H9 (cell line): ENCODE data around the gene IGF1. TPM values are rescaled to one million over a fixed set of nuclear protein-coding genes. Genes with fewer than 3 reads are reported as not detected.

Experiments
- DNase-seq: peaks from one replicate; pipeline ENCODE4 v3.0.0-alpha.2; 2017
- H2AFZ ChIP-seq: one replicate; pipeline ENCODE4 v1.6.1; 2013; ENCODE audit warnings: mild to moderate bottlenecking, low read length, control low read depth, moderate library complexity
- H2AK5ac ChIP-seq: 2 replicates; pipeline ENCODE4 v1.6.1; 2013; ENCODE audit warnings: low read length, control low read depth, mixed read lengths; ENCODE audit not compliant: insufficient read length
- H2BK120ac ChIP-seq: one replicate; pipeline ENCODE4 v1.6.1; 2013; ENCODE audit warnings: low read depth, mild to moderate bottlenecking, low read length, control low read depth, inconsistent platforms; ENCODE audit not compliant: poor library complexity, severe bottlenecking
- H2BK12ac ChIP-seq: 2 replicates; pipeline ENCODE4 v1.6.1; 2013; ENCODE audit warnings: low read length, control low read depth, mixed read lengths, low read depth; ENCODE audit not compliant: insufficient read length
- H2BK15ac ChIP-seq: 2 replicates; pipeline ENCODE4 v1.6.1; 2013; ENCODE audit warnings: low read depth, low read length, control low read depth
- H2BK20ac ChIP-seq: one replicate; pipeline ENCODE4 v1.6.1; 2013; ENCODE audit warnings: low read depth, mild to moderate bottlenecking, low read length, control low read depth, inconsistent platforms; ENCODE audit not compliant: poor library complexity, severe bottlenecking
- H2BK5ac ChIP-seq: 2 replicates; pipeline ENCODE4 v1.6.1; 2013; ENCODE audit warnings: low read length, control low read depth, mixed read lengths; ENCODE audit not compliant: insufficient read length
- H3K14ac ChIP-seq: 2 replicates; pipeline ENCODE4 v1.6.1; 2013; ENCODE audit warnings: low read length, control low read depth; ENCODE audit not compliant: insufficient read depth
- H3K18ac ChIP-seq: 2 replicates; pipeline ENCODE4 v1.6.1; 2013; ENCODE audit warnings: low read depth, mild to moderate bottlenecking, mixed read lengths, low read length, control low read depth; ENCODE audit not compliant: insufficient read length
- H3K23ac ChIP-seq: 2 replicates; pipeline ENCODE4 v1.6.1; 2013; ENCODE audit warnings: low read length, control low read depth, mixed read lengths, low read depth; ENCODE audit not compliant: insufficient read length
- H3K23me2 ChIP-seq: 2 replicates; pipeline ENCODE4 v1.6.1; 2013; ENCODE audit warnings: low read depth, mild to moderate bottlenecking, mixed read lengths, low read length, control low read depth; ENCODE audit not compliant: insufficient read length, poor library complexity, severe bottlenecking
- H3K27ac ChIP-seq: 2 replicates; pipeline ENCODE4 v1.5.1; 2013; ENCODE audit warnings: low read length, control low read depth, mixed read lengths, low read depth; ENCODE audit not compliant: insufficient read length
- H3K27me3 ChIP-seq: 2 replicates; pipeline ENCODE4 v1.6.1; 2013; ENCODE audit warnings: low read length, control low read depth, inconsistent platforms; ENCODE audit not compliant: insufficient read depth
- H3K4ac ChIP-seq: 2 replicates; pipeline ENCODE4 v1.6.1; 2013; ENCODE audit warnings: low read depth, mild to moderate bottlenecking, control low read depth, inconsistent platforms, low read length, moderate library complexity
- H3K4me1 ChIP-seq: 2 replicates; pipeline ENCODE4 v1.6.1; 2013; ENCODE audit warnings: low read length, control low read depth, inconsistent platforms; ENCODE audit not compliant: insufficient read depth
- H3K4me2 ChIP-seq: 2 replicates; pipeline ENCODE4 v1.6.1; 2013; ENCODE audit warnings: low read length, control low read depth, mixed read lengths; ENCODE audit not compliant: insufficient read length, insufficient read depth
- H3K56ac ChIP-seq: 2 replicates; pipeline ENCODE4 v1.6.1; 2013; ENCODE audit warnings: low read depth, mild to moderate bottlenecking, mixed read lengths, low read length, control low read depth; ENCODE audit not compliant: insufficient read length
- H3K79me1 ChIP-seq: 2 replicates; pipeline ENCODE4 v1.6.1; 2013; ENCODE audit warnings: low read depth, mild to moderate bottlenecking, moderate library complexity, low read length, control low read depth, inconsistent platforms; ENCODE audit not compliant: insufficient read depth, poor library complexity, severe bottlenecking
- H3K79me2 ChIP-seq: 2 replicates; pipeline ENCODE4 v1.6.1; 2013; ENCODE audit warnings: low read length, control low read depth, inconsistent platforms; ENCODE audit not compliant: insufficient read depth
- H3K9ac ChIP-seq: 2 replicates; pipeline ENCODE4 v1.6.1; 2013; ENCODE audit warnings: low read length, control low read depth, mixed read lengths; ENCODE audit not compliant: insufficient read length; ENCODE audit errors: extremely low read depth
- H3K9me3 ChIP-seq: one replicate; pipeline ENCODE4 v1.6.1; 2013; ENCODE audit warnings: low read depth, low read length, inconsistent platforms; ENCODE audit not compliant: control insufficient read depth
- H3T11ph ChIP-seq: one replicate; pipeline ENCODE4 v1.6.1; 2013; ENCODE audit warnings: mild to moderate bottlenecking, low read length, control low read depth, inconsistent platforms
- H4K20me1 ChIP-seq: one replicate; pipeline ENCODE4 v1.6.1; 2013; ENCODE audit not compliant: control insufficient read depth, insufficient read length, insufficient read depth
- H4K5ac ChIP-seq: 2 replicates; pipeline ENCODE4 v1.6.1; 2013; ENCODE audit warnings: low read depth, mild to moderate bottlenecking, mixed read lengths, low read length, control low read depth; ENCODE audit not compliant: insufficient read length
- H4K8ac ChIP-seq: replicated peaks from 2 replicates; pipeline ENCODE4 v1.6.1; 2013; ENCODE audit warnings: low read length, control low read depth, mixed read lengths, low read depth; ENCODE audit not compliant: insufficient read length
- H4K91ac ChIP-seq: 2 replicates; pipeline ENCODE4 v1.6.1; 2013; ENCODE audit warnings: low read depth, mild to moderate bottlenecking, moderate library complexity, mixed read lengths, low read length, control low read depth; ENCODE audit not compliant: insufficient read length
- H3K27ac Mint-ChIP-seq, 3 experiments: 2 replicates in 2 of 3; 3 replicates in 1 of 3; pipeline ENCODE4 v1.8.0; 2020 to 2021; ENCODE audit warnings: mixed read lengths in 3 of 3, mild to moderate bottlenecking in 1 of 3, moderate library complexity in 1 of 3
- H3K27me3 Mint-ChIP-seq: 2 replicates; pipeline ENCODE4 v1.8.0; 2021; ENCODE audit warnings: low read depth, mild to moderate bottlenecking, moderate library complexity, mixed read lengths
- H3K36me3 Mint-ChIP-seq, 3 experiments: 2 replicates in 2 of 3; 3 replicates in 1 of 3; pipeline ENCODE4 v1.8.0; 2020 to 2021; ENCODE audit warnings: low read depth in 3 of 3, mixed read lengths in 3 of 3; ENCODE audit not compliant: insufficient read depth in 1 of 3
- H3K4me1 Mint-ChIP-seq, 2 experiments: 2 replicates each; pipeline ENCODE4 v1.8.0; 2020; ENCODE audit warnings: mixed read lengths in 2 of 2
- H3K4me3 Mint-ChIP-seq, 2 experiments: 2 replicates in 1 of 2; 3 replicates in 1 of 2; pipeline ENCODE4 v1.8.0; 2020 to 2021; ENCODE audit warnings: mild to moderate bottlenecking in 2 of 2, mixed read lengths in 2 of 2, moderate library complexity in 1 of 2
- H3K9me3 Mint-ChIP-seq, 2 experiments: 2 replicates in 1 of 2; 3 replicates in 1 of 2; pipeline ENCODE4 v1.8.0; 2020; ENCODE audit warnings: mild to moderate bottlenecking in 2 of 2, mixed read lengths in 2 of 2, moderate library complexity in 1 of 2
- total RNA-seq: library from RNA; stranded (reverse); gene quantifications from 2 replicates; pipeline ENCODE4 v1.2.1, GENCODE V29; 2021
- TF ChIP-seq, protein P1 (sequence below): fragments of 200-600 bp; sonication (generic); conservative IDR thresholded peaks from 3 replicates; pipeline ENCODE4 v1.8.0; 2021; ENCODE audit warnings: antibody characterized with exemption, mild to moderate bottlenecking

The IGF1 gene
- total RNA-seq, 1 experiment from 2014 or later = not detected

DNA sequence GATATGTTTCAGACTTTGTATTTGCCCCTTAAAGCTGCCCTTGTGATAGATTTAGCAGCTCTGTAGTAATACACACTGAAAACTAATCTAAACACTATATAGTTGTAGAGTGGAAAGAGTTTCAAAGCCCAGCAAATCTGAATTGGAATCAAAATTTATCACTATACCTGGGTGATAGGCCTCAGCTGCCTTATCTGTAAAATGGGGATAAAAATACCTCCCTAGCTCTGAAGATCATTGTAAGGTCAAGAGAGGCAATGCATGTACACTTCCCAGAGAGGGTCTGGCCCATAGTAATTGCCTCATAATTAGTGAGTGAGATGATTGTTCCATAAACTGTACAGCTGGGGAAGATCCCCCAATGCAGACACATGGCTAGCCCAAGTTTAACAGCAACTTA is 103.6 kb downstream of the IGF1 start:
- no peak overlapping the region for H2AK5ac ChIP-seq
- H3K79me1 ChIP-seq = no peaks in the 10 kb centered on the region
- H3K9ac ChIP-seq = no peak overlapping the region
- no peak overlapping the region for H3K27ac Mint-ChIP-seq
- H3K4ac ChIP-seq = no peak overlapping the region
- H3K4me2 ChIP-seq = no peak overlapping the region
- no peak overlapping the region for H3K56ac ChIP-seq
- no peaks in the 10 kb centered on the region for H3K79me2 ChIP-seq
- H3K36me3 Mint-ChIP-seq = no peaks in the 10 kb centered on the region
- H4K20me1 ChIP-seq = no peaks in the 10 kb centered on the region
- H3K18ac ChIP-seq = no peak overlapping the region
- H4K5ac ChIP-seq = no peak overlapping the region
- H3K23ac ChIP-seq = no peak overlapping the region
- H3K4me1 ChIP-seq = no peaks in the 10 kb centered on the region
- H2AFZ ChIP-seq = no peak overlapping the region
- H2BK20ac ChIP-seq = no peak overlapping the region
- H2BK15ac ChIP-seq = no peak overlapping the region
- H3K4me3 Mint-ChIP-seq = no peak overlapping the region
- H3K4me1 Mint-ChIP-seq = no peaks in the 10 kb centered on the region
- H2BK120ac ChIP-seq = no peak overlapping the region
- H2BK12ac ChIP-seq = no peak overlapping the region
- no peak for DNase-seq
- H3K27ac ChIP-seq = no peak overlapping the region
- TF ChIP-seq, protein P1, sequence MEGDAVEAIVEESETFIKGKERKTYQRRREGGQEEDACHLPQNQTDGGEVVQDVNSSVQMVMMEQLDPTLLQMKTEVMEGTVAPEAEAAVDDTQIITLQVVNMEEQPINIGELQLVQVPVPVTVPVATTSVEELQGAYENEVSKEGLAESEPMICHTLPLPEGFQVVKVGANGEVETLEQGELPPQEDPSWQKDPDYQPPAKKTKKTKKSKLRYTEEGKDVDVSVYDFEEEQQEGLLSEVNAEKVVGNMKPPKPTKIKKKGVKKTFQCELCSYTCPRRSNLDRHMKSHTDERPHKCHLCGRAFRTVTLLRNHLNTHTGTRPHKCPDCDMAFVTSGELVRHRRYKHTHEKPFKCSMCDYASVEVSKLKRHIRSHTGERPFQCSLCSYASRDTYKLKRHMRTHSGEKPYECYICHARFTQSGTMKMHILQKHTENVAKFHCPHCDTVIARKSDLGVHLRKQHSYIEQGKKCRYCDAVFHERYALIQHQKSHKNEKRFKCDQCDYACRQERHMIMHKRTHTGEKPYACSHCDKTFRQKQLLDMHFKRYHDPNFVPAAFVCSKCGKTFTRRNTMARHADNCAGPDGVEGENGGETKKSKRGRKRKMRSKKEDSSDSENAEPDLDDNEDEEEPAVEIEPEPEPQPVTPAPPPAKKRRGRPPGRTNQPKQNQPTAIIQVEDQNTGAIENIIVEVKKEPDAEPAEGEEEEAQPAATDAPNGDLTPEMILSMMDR = no peak
- no peaks in the 10 kb centered on the region for H3K9me3 ChIP-seq
- H4K8ac ChIP-seq = no peak overlapping the region
- H3K23me2 ChIP-seq = no peaks in the 10 kb centered on the region
- H3T11ph ChIP-seq = no peak overlapping the region
- H3K27me3 ChIP-seq = no peaks in the 10 kb centered on the region
- no peaks in the 10 kb centered on the region for H3K27me3 Mint-ChIP-seq
- H3K14ac ChIP-seq = no peak overlapping the region
- peaks cover under 1 to 2% of the 10 kb centered on the region in 2 experiments; a peak in 2 of 5 replicates for H3K9me3 Mint-ChIP-seq
- H2BK5ac ChIP-seq = no peak overlapping the region
- H4K91ac ChIP-seq = no peak overlapping the region
